MM.1S (cell line): Measurements from ENCODE around the gene BTBD17.

Experiments used
- DNase-seq: peaks from one replicate; pipeline ENCODE4 v3.0.0-alpha.2; 2015
- H2AFZ ChIP-seq: fragments of 300-600 bp; sonication (generic); 2 replicates; pipeline ENCODE4 v1.6.0; 2016; ENCODE audit warnings: antibody characterized with exemption, low read length
- H3F3A ChIP-seq: fragments of 300-600 bp; sonication (generic); 2 replicates; pipeline ENCODE4 v1.6.1; 2016; ENCODE audit warnings: mild to moderate bottlenecking, antibody characterized with exemption, low read length, moderate library complexity, mixed read lengths; ENCODE audit not compliant: insufficient read depth
- H3K27ac ChIP-seq: fragments of 300-600 bp; sonication (generic); 2 replicates; pipeline ENCODE4 v1.5.1; 2016; ENCODE audit warnings: mild to moderate bottlenecking, low read length
- H3K27me3 ChIP-seq: fragments of 300-600 bp; sonication (generic); replicated peaks from 2 replicates; pipeline ENCODE4 v1.6.0; 2016; ENCODE audit warnings: low read length; ENCODE audit not compliant: insufficient read depth
- H3K36me3 ChIP-seq: fragments of 300-600 bp; sonication (generic); replicated peaks from 2 replicates; pipeline ENCODE4 v1.6.1; 2016; ENCODE audit warnings: mild to moderate bottlenecking, low read length, mixed read lengths; ENCODE audit not compliant: insufficient read depth
- H3K4me1 ChIP-seq: fragments of 300-600 bp; sonication (generic); 2 replicates; pipeline ENCODE4 v1.6.1; 2016; ENCODE audit warnings: low read length, mixed read lengths
- H3K4me2 ChIP-seq: fragments of 300-600 bp; sonication (generic); 2 replicates; pipeline ENCODE4 v1.6.0; 2016; ENCODE audit warnings: low read depth, low read length
- H3K4me3 ChIP-seq: fragments of 300-600 bp; sonication (generic); 2 replicates; pipeline ENCODE4 v1.5.1; 2016; ENCODE audit warnings: low read length, mixed read lengths
- H3K79me2 ChIP-seq: fragments of 300-600 bp; sonication (generic); 2 replicates; pipeline ENCODE4 v1.6.1; 2016; ENCODE audit warnings: mixed run types, low read length, mixed read lengths
- H3K9ac ChIP-seq: fragments of 300-600 bp; sonication (generic); 2 replicates; pipeline ENCODE4 v1.6.1; 2016; ENCODE audit warnings: low read length, mixed read lengths
- H3K9me2 ChIP-seq: fragments of 300-600 bp; sonication (generic); replicated peaks from 2 replicates; pipeline ENCODE4 v1.6.1; 2016; ENCODE audit warnings: mild to moderate bottlenecking, low read length, mixed read lengths; ENCODE audit not compliant: insufficient read depth
- H3K9me3 ChIP-seq: fragments of 300-600 bp; sonication (generic); replicated peaks from 2 replicates; pipeline ENCODE4 v1.6.1; 2016; ENCODE audit warnings: mild to moderate bottlenecking, low read length, mixed read lengths; ENCODE audit not compliant: insufficient read depth
- H4K20me1 ChIP-seq: fragments of 300-600 bp; sonication (generic); 2 replicates; pipeline ENCODE4 v1.6.1; 2016; ENCODE audit warnings: mild to moderate bottlenecking, low read length, moderate library complexity, mixed read lengths; ENCODE audit not compliant: insufficient read depth
- EZH2 ChIP-seq: fragments of 300-600 bp; sonication (generic); optimal IDR thresholded peaks from 2 replicates; pipeline ENCODE3; 2017; ENCODE audit warnings: low read depth, mild to moderate bottlenecking, antibody characterized with exemption, low read length, mixed read lengths
- EZH2phosphoT487 ChIP-seq: fragments of 300-600 bp; sonication (generic); IDR thresholded peaks from 2 replicates; pipeline ENCODE4 v1.6.1; 2018; ENCODE audit warnings: antibody characterized with exemption, low read length
- TF ChIP-seq, protein P1 (sequence below): fragments of 300-600 bp; sonication (generic); IDR thresholded peaks from 2 replicates; pipeline ENCODE4 v1.5.1; 2016; ENCODE audit warnings: antibody characterized with exemption, low read length, mixed read lengths

BTBD17 gene

GRCh38 chr17:74356646-74357465 lies 4.8 kb downstream of the BTBD17 start:
- TF ChIP-seq EZH2: no peak
- TF ChIP-seq, protein P1, sequence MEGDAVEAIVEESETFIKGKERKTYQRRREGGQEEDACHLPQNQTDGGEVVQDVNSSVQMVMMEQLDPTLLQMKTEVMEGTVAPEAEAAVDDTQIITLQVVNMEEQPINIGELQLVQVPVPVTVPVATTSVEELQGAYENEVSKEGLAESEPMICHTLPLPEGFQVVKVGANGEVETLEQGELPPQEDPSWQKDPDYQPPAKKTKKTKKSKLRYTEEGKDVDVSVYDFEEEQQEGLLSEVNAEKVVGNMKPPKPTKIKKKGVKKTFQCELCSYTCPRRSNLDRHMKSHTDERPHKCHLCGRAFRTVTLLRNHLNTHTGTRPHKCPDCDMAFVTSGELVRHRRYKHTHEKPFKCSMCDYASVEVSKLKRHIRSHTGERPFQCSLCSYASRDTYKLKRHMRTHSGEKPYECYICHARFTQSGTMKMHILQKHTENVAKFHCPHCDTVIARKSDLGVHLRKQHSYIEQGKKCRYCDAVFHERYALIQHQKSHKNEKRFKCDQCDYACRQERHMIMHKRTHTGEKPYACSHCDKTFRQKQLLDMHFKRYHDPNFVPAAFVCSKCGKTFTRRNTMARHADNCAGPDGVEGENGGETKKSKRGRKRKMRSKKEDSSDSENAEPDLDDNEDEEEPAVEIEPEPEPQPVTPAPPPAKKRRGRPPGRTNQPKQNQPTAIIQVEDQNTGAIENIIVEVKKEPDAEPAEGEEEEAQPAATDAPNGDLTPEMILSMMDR: no peak
- TF ChIP-seq EZH2phosphoT487: no peak
- peaks cover 92% of the 10 kb centered on the region for H3K27me3 ChIP-seq

GRCh38 chr17:74355065-74355464 lies 6.6 kb downstream of the BTBD17 start:
- DNase-seq: no peak
- H3K4me2 ChIP-seq: no peak overlapping the region
- H3K36me3 ChIP-seq: no peaks in the 10 kb centered on the region
- H3K4me1 ChIP-seq: no peaks in the 10 kb centered on the region
- no peak overlapping the region for H3K27ac ChIP-seq
- TF ChIP-seq EZH2phosphoT487 (no peak), EZH2 (no peak)
- TF ChIP-seq, protein P1: no peak
- H3K27me3 ChIP-seq: peaks cover 92% of the 10 kb centered on the region
- no peaks in the 10 kb centered on the region for H4K20me1 ChIP-seq
- H3K9me3 ChIP-seq: no peaks in the 10 kb centered on the region
- no peak overlapping the region for H2AFZ ChIP-seq
- no peak overlapping the region for H3K9ac ChIP-seq
- H3F3A ChIP-seq: no peaks in the 10 kb centered on the region
- no peaks in the 10 kb centered on the region for H3K9me2 ChIP-seq
- H3K4me3 ChIP-seq: no peak overlapping the region
- no peaks in the 10 kb centered on the region for H3K79me2 ChIP-seq

More at GRCh38 chr17:74356646-74357465, 4.8 kb downstream of the BTBD17 start:
- no peak overlapping the region for H3K4me3 ChIP-seq
- no peaks in the 10 kb centered on the region for H3K9me2 ChIP-seq
- no peaks in the 10 kb centered on the region for H3K79me2 ChIP-seq
- H3K27ac ChIP-seq: no peak overlapping the region
- H3K9ac ChIP-seq: no peak overlapping the region
- no peaks in the 10 kb centered on the region for H3K36me3 ChIP-seq
- no peaks in the 10 kb centered on the region for H3K4me1 ChIP-seq
- no peak overlapping the region for H3K4me2 ChIP-seq
- DNase-seq: no peak
- no peaks in the 10 kb centered on the region for H3F3A ChIP-seq
- H3K9me3 ChIP-seq: no peaks in the 10 kb centered on the region
- H2AFZ ChIP-seq: no peak overlapping the region
- H4K20me1 ChIP-seq: no peaks in the 10 kb centered on the region

DNA sequence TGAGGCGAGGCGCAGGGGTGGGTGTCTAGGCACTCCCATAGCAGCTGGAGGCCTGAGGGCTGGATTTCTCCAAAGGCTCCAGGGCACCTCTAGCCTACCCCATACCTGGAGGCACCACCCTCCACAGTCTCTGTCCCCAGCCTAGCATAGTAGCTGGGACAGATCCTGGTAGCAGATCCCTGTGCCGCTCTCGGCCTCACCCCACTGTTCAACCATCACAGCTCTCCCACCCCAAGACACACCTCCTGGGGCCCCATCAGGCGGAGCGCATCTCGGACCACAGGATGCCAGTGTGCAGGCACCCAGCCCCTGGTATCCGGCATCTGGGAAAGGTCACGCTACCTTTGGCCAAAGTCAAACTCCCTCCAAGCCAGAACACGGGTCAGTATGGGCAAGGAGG lies 7.1 kb downstream of the BTBD17 start:
- Histone ChIP-seq H3K4me1 (no peaks in the 10 kb centered on the region), H3K4me3 (no peak overlapping the region), H3K9me3 (no peaks in the 10 kb centered on the region), H3K9me2 (no peaks in the 10 kb centered on the region), H3K9ac (no peak overlapping the region), H3F3A (no peaks in the 10 kb centered on the region), H3K27ac (no peak overlapping the region), H4K20me1 (no peaks in the 10 kb centered on the region), H3K79me2 (no peaks in the 10 kb centered on the region), H3K36me3 (no peaks in the 10 kb centered on the region), H3K27me3 (peaks cover 92% of the 10 kb centered on the region), H3K4me2 (no peak overlapping the region), H2AFZ (no peak overlapping the region)
- DNase-seq: no peak
- TF ChIP-seq EZH2 (no peak), EZH2phosphoT487 (no peak)
- TF ChIP-seq, protein P1: no peak
